Measurements from ENCODE around the gene SPATA19.

GRCh38 chr11:133835593-133836548, 9.4 kb downstream of the SPATA19 start:
- TF ChIP-seq CTCF (IDR thresholded peaks at IDR 0.05) (no peak), POLR2A (IDR thresholded peaks at IDR 0.05) (no peak)

All from heart left ventricle (tissue), 13 donors.